ENCODE data around the gene GALNT2.

- TF ChIP-seq, protein P1, sequence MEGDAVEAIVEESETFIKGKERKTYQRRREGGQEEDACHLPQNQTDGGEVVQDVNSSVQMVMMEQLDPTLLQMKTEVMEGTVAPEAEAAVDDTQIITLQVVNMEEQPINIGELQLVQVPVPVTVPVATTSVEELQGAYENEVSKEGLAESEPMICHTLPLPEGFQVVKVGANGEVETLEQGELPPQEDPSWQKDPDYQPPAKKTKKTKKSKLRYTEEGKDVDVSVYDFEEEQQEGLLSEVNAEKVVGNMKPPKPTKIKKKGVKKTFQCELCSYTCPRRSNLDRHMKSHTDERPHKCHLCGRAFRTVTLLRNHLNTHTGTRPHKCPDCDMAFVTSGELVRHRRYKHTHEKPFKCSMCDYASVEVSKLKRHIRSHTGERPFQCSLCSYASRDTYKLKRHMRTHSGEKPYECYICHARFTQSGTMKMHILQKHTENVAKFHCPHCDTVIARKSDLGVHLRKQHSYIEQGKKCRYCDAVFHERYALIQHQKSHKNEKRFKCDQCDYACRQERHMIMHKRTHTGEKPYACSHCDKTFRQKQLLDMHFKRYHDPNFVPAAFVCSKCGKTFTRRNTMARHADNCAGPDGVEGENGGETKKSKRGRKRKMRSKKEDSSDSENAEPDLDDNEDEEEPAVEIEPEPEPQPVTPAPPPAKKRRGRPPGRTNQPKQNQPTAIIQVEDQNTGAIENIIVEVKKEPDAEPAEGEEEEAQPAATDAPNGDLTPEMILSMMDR (IDR thresholded peaks at IDR 0.05): no peak
- TF ChIP-seq ZFX (IDR thresholded peaks at IDR 0.05; ENCODE audit: borderline replicate concordance): no peak
Observed at GRCh38 chr1:230105754-230106625, 39.0 kb downstream of the GALNT2 start.
